CD4-positive, alpha-beta T cell treated with Interleukin-4 for 4 hours (primary cell): Measurements from ENCODE around the gene RANBP3L.
"Not testable (repeated sequence)": the region's sequence is repeated elsewhere in the genome, so short reads cannot be mapped to it uniquely, and the experiment has no call there.

Experiments used
- DNase-seq: peaks from one replicate; pipeline ENCODE4 v3.0.0-alpha.2; 2020

RANBP3L gene, protein sequence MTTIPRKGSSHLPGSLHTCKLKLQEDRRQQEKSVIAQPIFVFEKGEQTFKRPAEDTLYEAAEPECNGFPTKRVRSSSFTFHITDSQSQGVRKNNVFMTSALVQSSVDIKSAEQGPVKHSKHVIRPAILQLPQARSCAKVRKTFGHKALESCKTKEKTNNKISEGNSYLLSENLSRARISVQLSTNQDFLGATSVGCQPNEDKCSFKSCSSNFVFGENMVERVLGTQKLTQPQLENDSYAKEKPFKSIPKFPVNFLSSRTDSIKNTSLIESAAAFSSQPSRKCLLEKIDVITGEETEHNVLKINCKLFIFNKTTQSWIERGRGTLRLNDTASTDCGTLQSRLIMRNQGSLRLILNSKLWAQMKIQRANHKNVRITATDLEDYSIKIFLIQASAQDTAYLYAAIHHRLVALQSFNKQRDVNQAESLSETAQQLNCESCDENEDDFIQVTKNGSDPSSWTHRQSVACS

DNA sequence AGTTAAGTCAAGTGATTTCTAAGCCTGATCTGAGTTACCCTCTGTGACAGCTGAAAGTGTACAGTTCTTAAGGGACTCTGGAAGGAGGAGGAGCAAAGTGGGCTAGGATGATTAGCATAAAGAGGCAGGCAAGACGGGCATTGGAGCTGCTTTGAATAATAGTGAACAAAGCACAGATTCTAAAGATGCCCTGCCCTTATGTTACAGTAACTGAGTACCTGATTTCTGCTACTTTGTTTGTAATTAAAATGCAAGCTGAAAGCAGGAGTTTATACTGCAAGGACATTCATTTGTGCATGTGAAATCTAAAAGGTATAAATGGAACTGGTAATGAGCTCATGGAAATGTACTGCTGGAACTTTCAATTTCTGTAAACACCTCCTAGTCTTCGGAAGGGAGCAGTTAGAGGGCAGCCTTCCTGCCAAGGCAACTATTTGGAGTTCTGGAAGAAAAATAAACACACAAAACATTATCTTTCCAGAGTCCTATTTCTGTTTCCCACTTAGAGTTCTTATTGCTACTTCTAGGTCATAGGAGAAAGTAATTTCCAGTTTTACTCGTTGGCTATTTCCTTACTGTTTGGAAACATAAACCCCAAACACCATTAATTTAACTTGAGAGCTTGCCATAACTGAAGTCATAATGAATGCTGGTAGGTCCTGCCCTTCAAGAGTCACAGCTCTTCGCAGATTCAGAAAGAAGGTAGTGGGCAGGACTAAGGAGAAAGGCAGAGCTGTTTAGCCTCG, at the start of gene RANBP3L:
Gene RANBP3L (minus strand): TSS at position 45 of the 746 bp plus-strand sequence. CDS start 486 bp downstream, outside the sequence.
- DNase-seq = no peak

DNA sequence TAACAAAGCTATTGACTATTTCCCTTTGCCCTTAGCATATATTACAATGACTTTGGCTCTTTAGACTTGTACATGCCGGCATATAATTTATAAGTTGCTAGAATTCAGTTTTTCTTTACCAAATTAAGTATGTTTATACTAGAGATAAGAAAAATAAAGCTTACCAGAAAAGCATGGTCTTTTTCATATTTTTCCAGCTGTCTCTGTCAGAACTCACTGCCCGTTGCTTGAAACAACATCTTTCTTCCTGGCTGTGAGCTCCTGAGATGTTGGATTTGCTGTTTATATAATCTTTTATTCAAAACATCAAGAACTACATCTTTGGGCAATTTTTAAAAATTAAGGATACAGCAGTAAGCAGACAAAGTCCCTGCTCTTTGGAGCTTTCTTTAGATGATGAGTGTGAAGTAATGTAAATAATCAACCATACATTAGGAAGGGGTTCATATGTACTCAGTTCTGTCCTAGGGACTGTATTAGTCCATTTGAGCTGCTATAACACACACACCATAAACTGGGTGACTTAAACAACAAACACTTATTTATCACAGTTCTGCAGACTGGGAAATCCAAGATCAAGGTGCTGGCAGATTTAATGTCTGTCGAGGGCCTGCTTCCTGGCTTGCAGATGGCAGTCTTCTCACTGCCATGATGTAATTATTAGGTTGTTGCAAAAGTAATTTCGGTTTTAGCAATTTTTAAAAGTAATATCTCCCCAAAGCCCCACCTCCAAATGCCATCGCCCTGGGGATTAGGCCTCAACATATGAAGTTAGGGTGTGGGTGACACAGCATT, 45.4 kb upstream of the RANBP3L start:
- no peak for DNase-seq

DNA sequence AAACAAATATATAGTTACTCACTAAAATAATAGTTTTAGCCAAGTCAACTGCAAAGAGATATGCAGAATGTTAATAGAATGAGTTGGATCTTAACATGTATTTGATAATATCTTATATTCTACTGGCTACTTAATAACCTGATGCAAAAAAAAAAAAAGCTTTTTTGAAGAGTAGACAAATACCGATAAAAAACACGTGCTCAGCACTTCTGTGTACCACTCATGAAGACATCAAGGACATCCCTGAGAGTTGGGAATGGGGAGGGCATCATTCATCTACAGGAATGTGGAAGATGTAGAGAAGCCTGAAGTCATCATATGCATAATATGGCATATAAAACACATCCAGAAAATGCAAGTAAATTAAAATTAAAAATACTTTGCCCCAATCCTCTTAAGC, 43.2 kb upstream of the RANBP3L start:
- no peak for DNase-seq

DNA sequence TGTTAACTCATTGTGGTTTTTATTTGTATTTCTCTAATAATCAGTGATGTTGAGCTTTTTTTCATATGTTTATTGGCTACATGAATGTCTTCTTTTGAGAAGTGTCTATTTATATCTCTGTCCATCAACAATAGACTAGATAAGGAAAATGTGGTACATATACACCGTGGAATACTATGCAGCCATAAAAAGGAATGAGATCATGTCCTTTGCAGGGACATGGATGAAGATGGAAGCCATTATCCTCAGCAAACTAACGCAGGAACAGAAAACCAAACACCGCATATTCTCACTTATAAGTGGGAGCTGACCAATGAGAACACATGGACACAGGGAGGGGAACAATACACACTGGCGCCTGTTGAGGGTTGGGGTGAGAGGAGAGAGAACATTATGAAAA, 40.0 kb upstream of the RANBP3L start:
- DNase-seq = not testable (repeated sequence)

DNA sequence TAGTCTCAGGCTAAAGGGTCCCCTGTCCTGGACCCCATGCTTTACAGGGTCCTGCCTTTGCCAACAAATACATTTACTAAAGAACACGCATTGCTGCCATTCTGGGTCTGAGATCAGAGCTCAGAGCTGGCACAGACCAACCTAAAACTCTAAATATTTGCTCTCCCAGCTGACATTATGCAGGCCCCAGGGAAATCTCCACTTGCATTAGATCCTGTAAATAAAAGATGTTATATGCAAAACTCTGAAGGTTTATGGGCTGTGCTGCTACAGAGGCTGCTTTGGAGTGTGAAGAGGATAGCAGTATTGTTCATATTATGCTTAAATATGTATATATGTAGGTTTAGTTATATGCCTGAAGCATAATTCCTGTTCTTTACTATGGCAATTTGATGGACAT, 35.9 kb upstream of the RANBP3L start:
- no peak for DNase-seq

DNA sequence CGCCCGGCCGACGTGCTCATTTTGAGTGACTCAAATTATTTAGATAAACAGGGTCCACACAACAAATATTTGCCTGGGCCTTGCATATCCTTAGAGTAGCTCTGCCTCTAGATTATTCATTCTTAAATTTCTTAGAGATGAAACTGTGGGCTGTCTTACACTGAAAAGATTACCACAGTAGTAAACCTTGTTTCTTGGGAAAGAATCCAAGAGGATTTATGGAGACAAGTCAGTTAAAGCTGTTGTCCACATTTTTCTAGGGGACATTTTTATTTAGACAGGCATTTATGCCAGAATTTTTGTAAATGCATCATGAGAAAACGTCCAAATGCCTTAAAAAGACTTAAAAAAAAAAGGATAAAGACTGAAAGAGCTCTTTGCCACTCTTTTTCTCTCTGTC, 32.6 kb upstream of the RANBP3L start:
- DNase-seq = no peak

DNA sequence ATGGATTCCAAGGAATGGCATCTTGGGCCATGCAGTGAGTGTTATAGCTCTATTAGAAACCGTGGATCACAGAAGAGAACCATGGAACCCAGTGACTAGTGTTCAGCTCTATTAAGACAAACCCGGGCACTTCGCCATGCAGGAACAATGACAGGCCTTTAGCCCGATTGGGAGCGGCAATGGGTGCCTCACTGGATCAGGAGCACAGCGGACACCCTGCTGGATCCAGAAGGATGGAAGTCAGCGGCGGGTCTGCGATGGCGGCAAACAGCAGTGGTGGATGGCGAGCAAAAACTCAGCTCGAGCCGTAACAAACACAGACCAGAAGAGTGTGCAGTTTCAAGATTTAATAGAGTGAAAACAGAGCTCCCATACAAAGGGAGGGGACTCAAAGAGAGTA, 31.0 kb upstream of the RANBP3L start:
- not testable (repeated sequence) for DNase-seq

DNA sequence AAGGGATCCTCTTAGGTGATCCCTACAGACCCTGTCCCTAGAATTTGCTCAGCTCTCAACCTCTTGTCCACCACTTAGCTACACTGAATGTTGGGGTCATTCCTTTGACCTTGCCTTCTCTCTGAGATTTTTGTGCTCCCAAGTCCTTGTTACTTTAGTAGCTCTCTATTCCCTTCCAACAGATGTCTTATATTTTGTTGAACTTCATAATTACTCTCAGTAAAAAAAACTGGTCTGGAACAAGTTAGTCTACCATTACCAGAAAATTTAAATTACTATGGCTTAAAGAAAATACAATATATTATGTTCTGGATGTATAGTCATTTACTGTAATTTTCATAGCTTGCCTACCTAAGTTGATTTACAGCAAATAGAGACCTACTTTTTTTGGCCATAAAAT, 23.5 kb upstream of the RANBP3L start:
- no peak for DNase-seq

DNA sequence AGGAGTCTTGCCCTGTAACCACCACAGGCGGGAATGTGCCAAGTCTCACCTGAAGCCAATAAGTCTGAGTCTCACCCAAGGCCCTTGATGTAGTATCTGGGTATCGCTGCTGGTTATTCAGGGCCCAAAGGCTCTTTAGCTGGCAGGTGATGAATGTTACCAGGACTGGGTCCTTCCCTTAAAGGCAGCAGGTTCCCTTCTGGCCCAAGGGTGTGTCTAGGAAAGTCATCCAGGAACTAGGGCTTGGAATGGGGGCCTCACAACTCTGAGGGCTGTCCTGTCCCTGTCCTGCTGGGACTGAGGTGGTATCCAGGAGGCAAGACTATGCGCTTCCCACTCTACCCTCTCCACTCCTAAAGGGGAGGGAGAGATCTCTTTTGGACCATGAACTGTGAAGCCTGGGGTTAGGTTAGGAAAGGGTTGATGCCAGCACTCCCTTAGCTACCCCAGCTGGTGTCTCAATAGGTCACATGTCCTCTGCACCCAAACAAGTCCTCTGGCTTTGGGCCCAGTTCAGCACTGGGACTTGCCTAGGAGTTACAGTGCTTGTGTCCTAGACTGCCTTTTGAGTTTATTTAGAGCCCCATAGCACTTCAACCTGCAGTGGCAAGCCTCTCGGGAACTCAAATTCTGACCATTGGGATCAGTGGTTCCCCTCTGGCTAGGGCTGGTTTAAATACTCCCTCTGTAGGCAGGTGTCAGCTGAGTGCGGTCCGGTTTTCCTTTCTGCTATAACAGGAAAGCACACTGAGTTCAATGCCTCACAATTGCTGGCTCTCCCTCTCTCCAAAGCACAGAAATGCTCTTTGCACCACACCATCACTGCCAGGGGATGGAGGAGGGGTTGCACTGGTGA, 22.5 kb upstream of the RANBP3L start:
- no peak for DNase-seq

DNA sequence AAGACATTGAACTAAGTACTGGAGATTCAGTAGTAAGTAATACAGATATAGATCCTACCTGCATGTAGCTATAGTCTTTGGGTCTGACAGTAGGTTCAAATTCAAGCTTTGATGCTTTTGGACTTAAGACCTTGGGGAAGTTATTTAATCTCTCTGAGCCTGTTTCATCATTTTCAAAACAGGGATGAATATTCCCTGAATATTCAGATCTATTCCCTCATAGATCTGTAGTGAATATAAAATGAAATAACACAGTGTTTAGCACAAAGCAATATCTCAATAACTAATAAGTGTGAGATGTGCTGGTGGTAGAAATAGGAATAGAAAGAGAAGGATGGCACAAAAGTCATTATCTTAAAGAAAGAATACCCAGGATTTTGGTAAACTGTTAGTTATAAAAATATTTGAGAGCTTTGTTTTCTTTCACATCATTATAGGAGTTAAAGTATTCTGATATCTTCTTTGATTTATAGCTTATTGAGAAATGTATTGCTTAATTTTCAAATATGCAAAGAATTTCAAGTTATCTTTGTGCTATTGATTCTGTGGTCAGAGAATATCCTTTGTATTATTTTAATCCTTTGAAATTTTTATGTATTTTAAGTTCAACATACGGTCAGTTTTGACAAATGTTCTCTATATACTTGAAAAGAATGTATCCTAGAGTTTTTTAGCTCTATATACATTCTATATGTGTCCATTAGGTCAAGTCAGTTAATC, 11.4 kb upstream of the RANBP3L start:
- no peak for DNase-seq

DNA sequence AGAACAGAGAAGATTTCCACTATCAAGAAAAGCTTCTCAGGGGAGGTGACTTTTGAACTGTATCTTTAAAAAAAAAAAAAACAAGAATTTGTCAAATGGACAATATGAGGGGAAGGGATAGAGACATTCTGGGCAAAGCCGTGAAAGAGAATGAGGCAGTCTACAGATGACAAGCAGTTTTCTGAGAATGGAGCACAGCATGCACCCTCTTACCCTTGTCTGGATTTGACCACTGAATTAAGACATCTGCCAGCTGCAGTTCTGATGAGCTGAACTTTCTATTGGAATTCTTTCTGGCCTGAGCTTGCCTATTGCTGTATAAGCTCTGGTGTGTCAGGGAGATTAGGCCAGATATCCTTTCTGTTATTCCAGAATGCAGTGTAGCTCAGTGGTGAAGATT, 10.3 kb upstream of the RANBP3L start:
- DNase-seq = no peak

DNA sequence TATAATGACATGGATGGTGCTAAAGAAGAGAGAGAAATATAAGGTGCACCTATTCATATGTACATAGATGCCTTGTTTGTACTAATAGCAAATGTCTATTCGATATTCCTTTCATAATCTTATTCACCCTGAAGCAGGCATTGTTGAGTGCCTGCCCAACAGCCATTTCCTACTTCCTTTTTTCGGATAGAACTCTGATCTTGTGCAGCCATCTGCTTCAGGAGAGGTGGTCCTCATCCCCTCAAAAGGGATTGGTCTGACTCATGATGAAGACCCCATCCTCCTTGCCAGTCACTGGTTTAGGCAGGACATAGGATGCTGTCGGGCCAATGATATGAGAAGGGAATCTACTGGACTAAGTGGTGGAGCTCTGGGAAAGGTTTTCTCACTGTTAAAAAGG, 8.4 kb upstream of the RANBP3L start:
- DNase-seq = no peak

DNA sequence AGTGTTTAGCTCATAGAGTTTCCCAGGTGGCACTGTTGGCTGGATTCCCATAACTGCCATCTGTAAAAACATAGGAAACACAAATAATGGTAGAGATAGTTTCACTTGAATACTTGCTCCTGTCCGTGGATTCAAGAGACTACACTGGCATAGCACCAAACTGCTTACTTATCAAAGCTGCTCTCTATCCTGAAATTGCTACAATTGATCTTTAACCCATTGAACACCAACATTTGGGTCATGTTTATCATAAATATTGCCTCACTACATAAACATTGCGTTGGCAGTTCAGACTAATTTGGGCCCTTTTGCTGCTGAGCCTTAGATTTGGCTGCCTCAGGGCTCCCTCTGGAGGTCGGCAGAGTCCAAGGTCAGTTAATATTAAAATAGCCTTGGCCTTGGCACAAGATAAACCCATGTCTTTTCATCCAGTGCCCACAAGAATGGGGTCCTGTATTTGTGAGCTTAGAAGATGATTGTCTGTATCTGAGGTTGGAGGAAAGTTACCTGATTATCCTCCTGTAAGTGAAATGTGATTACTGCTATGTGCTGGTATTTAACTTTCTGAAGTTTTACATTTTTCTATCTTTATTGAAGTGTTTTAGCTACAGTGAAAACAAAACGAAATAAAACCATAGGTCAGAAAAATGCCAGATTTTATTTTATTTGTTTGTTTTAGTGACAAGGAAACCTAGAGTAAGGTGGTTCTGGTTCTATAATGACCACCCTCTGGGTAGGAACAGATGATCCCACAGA, 4.0 kb upstream of the RANBP3L start:
- DNase-seq = no peak

DNA sequence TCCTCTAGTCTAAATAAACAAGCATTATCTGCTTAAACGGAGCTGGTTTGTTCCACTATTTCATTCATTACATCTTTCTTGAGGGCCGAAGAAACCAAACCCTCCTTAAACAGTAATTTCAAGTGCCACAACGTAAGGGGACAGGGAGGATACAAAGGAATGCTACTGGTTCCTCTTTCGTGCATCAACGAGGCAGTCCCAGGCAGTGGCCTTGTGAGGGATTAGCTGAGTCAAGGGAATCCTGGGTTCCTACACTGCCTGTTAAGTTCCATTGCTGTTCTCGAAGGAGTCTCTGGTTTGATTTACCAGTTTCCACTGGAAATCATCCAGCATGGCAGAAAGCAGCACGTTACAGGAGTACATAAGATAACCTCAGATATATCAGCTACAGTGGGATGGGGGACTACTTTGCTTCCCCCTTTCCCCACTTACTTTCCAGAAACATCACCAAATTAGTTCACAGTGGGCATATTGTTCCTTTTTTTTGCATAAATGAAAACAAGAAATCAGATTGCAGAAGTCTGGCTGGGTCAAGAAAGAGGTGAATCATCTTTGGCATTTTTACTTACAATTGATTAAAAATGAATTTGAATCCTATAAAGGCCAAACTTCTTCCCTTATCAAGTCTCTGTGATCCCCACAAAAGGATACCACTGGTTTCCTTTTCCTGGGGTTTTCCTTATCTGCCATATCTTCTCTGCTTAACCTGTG, 2.5 kb upstream of the RANBP3L start:
- no peak for DNase-seq

DNA sequence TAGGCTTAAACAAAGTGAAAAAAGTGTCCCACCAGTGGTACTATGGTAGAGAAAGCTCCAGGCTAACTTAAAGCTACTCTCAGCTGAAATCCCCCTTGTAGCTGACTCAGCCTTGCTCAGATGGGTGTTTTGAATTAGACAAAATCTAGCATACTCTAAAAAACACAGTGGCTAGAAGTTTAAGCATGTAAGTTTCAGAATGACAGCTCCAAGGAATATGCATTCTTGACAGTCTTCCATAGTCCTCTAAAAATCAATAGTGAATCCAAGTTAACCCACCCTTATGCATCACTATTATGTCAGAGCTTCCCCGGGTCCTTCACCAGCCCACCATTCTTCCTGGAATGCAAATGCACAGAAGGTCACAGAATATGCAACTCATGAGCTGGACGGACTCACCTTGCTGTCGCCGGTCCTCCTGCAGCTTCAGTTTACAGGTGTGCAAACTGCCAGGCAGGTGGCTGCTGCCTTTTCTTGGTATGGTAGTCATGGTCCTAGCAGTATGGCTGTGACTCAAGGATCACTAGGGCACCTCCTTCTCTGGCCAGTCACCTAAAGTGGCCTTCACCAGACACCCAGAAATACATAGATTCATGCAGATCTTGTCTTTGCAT, 668 bp downstream of the RANBP3L start:
- DNase-seq = no peak

DNA sequence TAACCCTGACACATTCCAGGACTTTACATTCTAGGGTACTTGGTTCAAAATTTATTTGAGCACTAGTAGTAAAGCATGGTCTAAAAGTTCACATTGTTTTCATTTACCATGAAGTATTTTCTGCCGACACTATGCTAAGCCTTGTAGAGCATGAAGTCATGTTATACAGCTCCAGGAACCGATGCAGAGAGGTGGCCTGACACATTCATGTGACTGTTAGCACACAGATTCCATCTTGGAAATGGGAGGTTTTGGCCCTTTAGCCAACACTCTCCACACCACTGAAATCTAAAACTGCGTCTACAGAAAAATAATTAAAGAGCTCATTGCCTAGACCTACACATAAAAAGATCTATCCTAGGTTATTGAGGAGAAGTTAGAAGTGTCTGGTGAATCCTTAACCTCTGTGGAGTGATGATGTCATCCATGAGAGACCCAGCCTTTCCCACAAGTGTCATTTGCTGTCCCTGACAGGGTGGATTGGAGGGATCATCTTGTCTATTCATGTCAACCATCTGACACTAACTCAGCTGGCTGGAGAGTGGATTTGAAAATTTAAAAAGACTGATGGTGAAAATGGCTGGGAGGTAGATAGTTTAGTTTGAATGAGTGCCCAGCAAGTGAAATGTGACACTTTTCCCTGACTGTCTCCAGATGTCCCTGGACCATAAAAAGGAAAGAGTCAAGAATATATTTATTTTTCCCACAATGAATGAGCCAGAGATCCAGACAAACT, 1.3 kb downstream of the RANBP3L start:
- DNase-seq = no peak

DNA sequence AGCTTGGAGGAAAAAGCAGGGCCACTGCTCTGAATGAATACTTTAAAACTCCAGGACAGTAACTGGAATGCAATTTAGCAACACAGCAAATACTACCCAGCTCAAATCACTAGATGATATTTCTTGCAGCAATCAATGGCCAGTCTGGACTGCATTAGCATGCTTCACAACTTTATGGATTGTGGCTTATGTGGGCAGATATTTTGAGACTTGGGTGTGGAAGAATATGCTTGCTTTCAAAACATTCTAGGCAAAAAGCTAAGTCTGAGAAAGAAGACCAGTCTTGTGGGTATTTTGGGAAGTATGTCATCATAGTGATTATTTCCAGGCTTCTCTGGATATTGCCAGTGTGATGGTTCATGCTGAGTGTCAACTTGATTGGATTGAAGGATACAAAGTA, 3.1 kb downstream of the RANBP3L start:
- DNase-seq = no peak

DNA sequence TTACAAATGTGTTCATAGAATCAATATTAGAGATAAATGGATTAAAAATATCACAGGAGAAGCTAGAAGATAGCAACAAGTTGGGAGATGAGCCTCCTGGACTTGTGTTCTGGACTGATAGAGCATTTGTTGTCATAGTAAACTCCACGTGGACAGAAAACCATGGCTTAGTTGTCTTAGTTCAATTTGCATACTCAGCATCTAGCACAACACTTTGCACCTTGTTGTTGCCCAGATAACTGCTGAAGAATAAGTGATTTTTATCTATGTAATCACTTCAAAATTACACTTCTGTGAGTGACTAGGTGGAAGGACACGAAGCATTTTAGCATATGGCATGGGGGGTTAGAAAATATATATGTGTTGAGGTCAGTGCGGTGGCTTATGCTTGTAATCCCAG, 4.0 kb downstream of the RANBP3L start:
- no peak for DNase-seq
